ENCODE results near the gene GAK.

GAK gene

DNA sequence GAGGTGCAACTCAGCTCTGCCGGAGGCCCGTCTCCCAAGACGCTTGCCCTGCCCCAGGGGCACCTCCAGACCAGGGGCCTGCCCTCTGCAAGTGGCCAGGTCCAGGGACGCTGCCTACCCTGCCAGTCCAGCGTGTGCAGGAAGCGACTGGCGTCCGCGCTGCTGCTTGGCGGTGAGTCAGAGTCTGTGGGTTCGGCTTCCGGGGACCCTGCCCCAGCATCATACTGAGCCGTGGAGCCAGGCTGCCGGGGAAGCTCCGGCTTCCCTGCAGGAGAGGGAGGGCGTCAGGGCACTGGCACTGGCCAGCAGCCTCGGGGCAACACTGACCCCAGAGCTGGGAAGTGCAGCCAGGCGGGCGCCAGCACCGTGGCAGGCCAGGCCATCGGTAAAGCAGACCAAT, 63.7 kb downstream of the GAK start:
- DNase-seq (ENCODE audit: low read depth): no peak

- no peak for DNase-seq (ENCODE audit: low read depth)
Measured at GRCh38 chr4:867526-868250, 64.4 kb downstream of the GAK start.

- DNase-seq (ENCODE audit: low read depth): no peak
Measured at GRCh38 chr4:866761-867390, 65.2 kb downstream of the GAK start.

DNA sequence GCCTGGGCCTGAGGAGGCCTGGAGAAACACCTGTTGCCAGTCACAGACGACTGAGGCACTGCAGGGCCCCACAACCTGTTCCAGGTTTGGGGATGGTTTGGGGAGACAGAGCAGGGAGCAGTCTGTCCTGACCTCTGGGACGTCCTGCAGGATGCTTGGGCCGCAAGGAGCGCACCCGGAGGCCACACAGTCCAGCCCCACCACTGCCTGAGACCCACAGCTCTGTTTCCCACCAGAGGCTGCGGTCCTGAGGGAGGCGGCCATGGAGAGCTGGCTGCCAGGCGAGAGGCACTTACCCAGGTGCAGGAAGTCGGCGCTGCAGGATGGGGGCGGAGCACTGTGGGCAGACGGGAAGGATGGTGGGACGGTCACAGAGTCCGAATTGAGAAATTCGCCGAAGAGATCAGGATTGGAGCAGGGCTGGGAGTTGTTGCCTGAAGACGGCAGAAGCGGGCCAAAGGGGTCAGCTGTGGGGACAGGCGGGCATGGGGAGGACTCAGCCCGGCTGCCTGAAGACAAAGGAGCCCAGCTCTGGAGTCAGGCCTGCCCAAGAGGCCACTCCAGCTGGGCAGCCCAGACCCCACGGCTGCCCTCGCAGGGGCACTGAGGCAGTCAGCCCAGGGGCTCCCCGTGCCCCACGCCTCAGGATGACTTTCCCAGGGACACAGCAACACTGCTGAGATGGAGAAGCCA, 65.9 kb downstream of the GAK start:
- no peak for DNase-seq (ENCODE audit: low read depth)

- DNase-seq (ENCODE audit: low read depth): no peak
Measured at GRCh38 chr4:865572-865971, 66.5 kb downstream of the GAK start.

GRCh38 chr4:865121-865465, 67.0 kb downstream of the GAK start:
- DNase-seq (ENCODE audit: low read depth): no peak

- no peak for DNase-seq (ENCODE audit: low read depth)
Measured at GRCh38 chr4:864456-865120, 67.5 kb downstream of the GAK start.

DNA sequence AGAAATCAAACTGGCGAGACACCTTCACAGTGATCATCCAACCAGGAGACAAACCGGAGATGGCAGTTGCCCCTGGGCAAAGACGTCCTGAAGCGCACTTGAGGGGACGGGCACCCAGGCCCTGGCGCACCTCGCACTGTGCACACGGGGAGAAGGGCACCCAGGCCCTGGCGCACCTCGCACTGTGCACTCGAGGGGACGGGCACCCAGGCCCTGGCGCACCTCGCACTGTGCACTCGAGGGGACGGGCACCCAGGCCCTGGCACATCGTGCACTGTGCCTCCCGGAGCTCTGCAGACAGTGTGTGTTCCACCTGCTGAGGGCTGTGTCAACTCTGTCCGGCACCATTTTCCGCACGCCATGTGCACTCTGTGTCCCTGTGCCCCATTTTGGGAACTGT, 71.6 kb downstream of the GAK start:
- DNase-seq (ENCODE audit: low read depth): no peak

GRCh38 chr4:859496-859895, 72.6 kb downstream of the GAK start:
- no peak for DNase-seq (ENCODE audit: low read depth)

- DNase-seq (ENCODE audit: low read depth): no peak
Measured at GRCh38 chr4:858831-859451, 73.2 kb downstream of the GAK start.

GRCh38 chr4:858041-858481, 74.1 kb downstream of the GAK start:
- no peak for DNase-seq (ENCODE audit: low read depth)

DNA sequence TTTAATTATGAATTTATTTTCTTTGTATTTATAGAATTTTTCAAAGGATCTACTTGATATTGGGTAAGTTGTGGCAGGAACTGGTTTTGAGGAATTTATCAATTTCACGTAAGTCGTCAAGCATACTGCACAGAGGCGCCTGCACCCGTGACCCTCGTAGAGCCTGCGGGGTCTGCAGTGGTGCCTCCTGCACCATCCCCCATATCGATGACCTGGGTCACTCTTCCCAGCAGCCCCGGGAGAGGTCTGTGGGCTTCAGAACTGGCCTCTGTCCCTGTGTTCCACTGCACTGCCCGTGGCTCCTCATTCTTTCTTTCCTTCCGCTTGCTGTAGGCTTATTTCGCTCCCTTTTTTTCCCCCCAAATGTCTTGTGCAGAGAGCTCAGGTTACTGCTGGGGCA, 74.7 kb downstream of the GAK start:
- no peak for DNase-seq (ENCODE audit: low read depth)

- DNase-seq (ENCODE audit: low read depth): no peak
Measured at GRCh38 chr4:856225-856901, 75.8 kb downstream of the GAK start.

- no peak for DNase-seq (ENCODE audit: low read depth)
Measured at GRCh38 chr4:855880-856224, 76.3 kb downstream of the GAK start.

- DNase-seq (ENCODE audit: low read depth): no peak
Measured at GRCh38 chr4:854356-854755, 77.8 kb downstream of the GAK start.

GRCh38 chr4:853416-853781, 78.7 kb downstream of the GAK start:
- no peak for DNase-seq (ENCODE audit: low read depth)

DNA sequence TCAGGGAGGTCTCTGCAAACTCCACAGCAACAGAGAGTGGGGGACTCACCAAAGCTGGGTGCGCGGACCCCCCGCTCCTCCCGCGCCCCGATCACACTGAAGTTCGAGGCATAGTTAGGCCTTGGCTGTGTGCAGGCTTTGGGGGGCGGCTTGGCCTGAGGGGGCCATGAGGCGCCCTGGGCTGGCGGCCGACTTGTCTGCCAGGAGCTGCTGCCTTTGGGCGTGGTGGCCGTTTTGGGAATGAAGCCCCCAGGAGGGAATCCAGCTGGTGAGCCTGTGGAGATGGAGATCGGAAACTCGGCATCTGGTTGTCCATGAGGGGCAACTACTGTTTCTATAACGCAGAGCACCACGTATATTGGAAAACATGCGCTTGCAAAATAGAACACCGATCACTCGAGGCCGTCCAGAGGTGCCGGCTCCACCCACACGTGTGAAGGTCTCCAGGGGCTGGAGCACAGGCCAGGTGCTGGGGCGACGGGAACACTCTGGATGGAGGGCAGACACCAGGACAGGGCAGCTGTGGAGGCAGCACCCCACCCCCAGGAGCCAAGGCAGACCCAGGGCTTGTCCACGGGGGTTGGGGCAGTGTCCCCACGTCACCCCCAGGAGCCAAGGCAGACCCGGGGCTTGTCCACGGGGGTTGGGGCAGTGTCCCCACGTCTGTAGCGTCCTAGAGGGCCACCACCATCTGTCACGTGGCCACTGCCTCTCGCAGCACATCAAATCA, 80.2 kb downstream of the GAK start:
- DNase-seq (ENCODE audit: low read depth): no peak

GRCh38 chr4:850323-850945, 81.7 kb downstream of the GAK start:
- no peak for DNase-seq (ENCODE audit: low read depth)

DNA sequence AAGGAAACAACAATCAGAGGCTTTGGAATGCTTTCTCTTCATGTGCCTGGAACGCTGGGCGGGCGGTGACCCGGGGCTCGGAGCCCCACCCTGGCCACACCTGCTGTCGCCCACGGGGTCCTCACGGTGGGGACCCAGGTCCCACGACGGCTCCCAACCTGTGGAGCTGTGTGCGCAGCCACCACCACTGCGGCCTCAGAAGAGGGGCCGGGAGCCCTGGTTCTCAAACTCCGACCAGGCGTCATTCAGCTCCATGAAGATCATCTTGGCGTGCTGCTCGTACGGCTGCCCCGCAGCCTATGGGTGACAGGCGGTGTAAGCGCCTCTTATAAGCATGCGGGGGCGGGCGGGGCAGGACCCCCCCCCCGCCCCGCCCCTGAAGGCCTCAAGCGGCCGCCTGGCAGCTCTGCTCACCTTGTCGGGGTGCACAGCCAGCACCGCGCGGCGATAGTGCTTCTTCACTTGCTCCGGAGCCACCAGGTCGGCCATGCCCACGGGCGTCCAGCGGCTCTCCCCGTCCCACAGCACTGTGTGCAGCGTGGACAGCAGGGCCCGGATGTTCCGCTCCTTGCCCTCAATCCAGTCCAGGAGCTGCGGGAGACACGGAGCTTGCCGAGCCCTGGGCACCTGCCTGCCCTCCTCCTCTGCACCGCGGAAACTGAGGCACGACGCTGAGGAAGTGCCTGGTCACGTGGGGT, 82.5 kb downstream of the GAK start:
- no peak for DNase-seq (ENCODE audit: low read depth)

- DNase-seq (ENCODE audit: low read depth): no peak
Measured at GRCh38 chr4:848803-849477, 83.2 kb downstream of the GAK start.
